Subcutaneous adipose tissue (tissue), 4 donors: ENCODE data around the gene OR1J1. TPM values are rescaled to one million over a fixed set of nuclear protein-coding genes. Genes with fewer than 3 reads are reported as not detected.

Experiments
- CTCF ChIP-seq: fragments of 450-650 bp; IDR thresholded peaks from one replicate; pipeline ENCODE4 v1.5.1; 2016; ENCODE audit warnings: low read depth, mild to moderate bottlenecking, control low read depth, antibody characterized with exemption, moderate library complexity
- total RNA-seq, 4 donors: library from RNA; depleted of rRNA; stranded (reverse); fragments of >200 nt; gene quantifications; one replicate each; pipeline ENCODE4 v1.1.0, GENCODE V29; 2016

Gene OR1J1
- total RNA-seq, 4 donors from 2014 or later, result not detected

GRCh38 chr9:122466456-122466855 is 11.3 kb downstream of the OR1J1 start:
- TF ChIP-seq CTCF, result no peak

GRCh38 chr9:122464633-122465567 is 12.8 kb downstream of the OR1J1 start:
- TF ChIP-seq CTCF, result no peak

GRCh38 chr9:122463828-122464632 is 13.7 kb downstream of the OR1J1 start:
- no peak for TF ChIP-seq CTCF

GRCh38 chr9:122457787-122458186 is 19.9 kb downstream of the OR1J1 start:
- TF ChIP-seq CTCF, result no peak

- no peak for TF ChIP-seq CTCF
These were observed 21.6 kb downstream of the OR1J1 start for GRCh38 chr9:122456123-122456522.

- no peak for TF ChIP-seq CTCF
These were observed 24.0 kb downstream of the OR1J1 start for GRCh38 chr9:122453677-122454135.

- TF ChIP-seq CTCF, result no peak
These were observed 30.8 kb downstream of the OR1J1 start for GRCh38 chr9:122446819-122447484.
